ENCODE measurements around the gene NBPF4. TPM values are rescaled to one million over a fixed set of nuclear protein-coding genes. Genes with fewer than 3 reads are reported as not detected.

Gene NBPF4
- total RNA-seq, 2 donors from 2014 or later = 0.31 TPM; not detected in 1

DNA sequence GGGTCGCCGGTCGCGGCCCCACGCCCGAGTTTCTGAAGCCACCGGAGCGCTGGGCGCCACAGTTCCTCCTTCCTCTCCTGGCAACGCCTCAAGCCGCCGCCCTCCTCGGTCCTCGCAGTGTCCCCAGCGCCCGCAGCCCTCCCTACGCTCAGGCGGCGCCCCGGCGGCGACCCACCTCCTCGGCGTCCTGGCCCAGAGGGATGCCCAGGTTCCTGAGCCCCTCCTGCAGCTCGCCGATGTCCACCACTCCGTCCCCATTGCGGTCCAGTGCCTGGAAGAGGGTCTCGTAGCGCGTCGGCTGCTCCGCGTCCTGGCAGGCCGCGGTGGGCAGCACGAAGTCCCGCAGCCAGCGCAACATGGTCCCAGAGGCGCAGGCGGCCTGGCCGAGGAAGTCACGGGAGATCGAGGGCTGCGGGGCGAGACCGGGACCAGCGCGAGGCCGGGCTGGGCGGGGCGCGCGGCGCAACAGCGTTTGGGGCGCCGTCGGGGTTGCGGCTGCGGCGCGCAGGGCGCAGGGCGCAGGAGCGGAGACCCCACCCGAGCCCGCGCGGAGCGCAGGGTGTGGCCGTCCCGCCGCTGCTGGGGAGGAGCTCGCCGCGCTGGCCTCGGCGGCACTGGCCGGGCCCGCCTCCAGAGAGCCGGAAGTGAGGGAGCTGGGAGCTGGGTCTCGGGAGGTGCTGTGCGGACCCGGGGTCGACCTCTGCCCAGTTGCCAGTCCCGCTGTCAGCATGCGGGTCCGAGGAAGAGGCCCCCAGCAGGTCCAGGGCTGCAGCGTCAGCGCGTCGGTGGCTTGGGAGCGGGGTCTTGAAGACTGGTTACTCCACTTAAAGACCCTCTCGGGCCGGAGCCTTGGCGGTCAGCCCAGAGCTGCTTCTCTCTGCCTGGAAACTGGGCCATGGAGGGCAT lies 43.8 kb downstream of the NBPF4 start, which contains the start of gene SLC25A24:
Gene SLC25A24, minus strand, starts transcription at position 563 of the 906 bp plus-strand sequence. Its CDS starts 205 bp downstream, at position 358.
- peak; percentile 86 to 88 for DNase-seq
- ATAC-seq (replicated peaks in 1 of 2) = peak; percentile 98
- H3K9me3 Mint-ChIP-seq = peaks cover 3 to 4% of the 10 kb centered on the region in 2 donors
- peaks cover 34% of the 10 kb centered on the region for H3K4me1 Mint-ChIP-seq (ENCODE audit: low read depth)
- H3K4me3 Mint-ChIP-seq = peak within 1 kb of the TSS; percentile 92 to 97
- no peaks in the 10 kb centered on the region for H3K27me3 Mint-ChIP-seq (ENCODE audit: low read depth)
- H3K27ac Mint-ChIP-seq = peak within 1 kb of the TSS; percentile 88
- peaks cover 6 to 8% of the 10 kb centered on the region in 2 donors for H3K36me3 Mint-ChIP-seq (ENCODE audit: insufficient read depth in 2 of 2)

DNA sequence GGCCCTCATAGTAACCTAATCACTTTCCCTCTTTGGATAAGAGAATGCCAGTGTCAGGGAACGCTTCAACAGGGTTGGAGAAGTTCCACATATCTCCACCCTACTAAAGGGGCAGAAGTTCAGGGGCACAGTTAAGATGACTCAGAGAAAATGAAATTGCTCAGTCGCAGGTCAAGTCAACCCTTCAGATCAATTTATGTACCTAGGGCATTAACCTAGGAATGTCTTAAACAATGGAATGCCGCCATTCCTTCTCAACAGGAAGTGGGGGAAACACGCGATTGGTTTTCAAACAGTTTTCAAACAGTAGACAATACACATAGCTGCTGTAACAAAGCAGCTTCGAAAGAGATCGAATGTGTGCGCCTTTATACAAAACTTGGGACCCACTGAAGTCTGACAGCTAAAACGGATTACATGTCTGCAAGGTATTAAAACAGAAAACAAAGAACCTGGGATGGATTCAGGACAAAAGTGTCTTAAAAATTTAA lies 44.6 kb downstream of the NBPF4 start:
- peak overlapping the region; percentile 92 to 97 for H3K4me3 Mint-ChIP-seq
- peak in 1 of 2 donors; percentile 8 for DNase-seq
- peaks cover 2 to 3% of the 10 kb centered on the region in 2 donors for H3K9me3 Mint-ChIP-seq
- ATAC-seq (replicated peaks in 1 of 2) = no peak
- H3K27ac Mint-ChIP-seq = peak overlapping the region; percentile 88
- H3K27me3 Mint-ChIP-seq (ENCODE audit: low read depth) = no peaks in the 10 kb centered on the region
- H3K4me1 Mint-ChIP-seq (ENCODE audit: low read depth) = peaks cover 34% of the 10 kb centered on the region
- H3K36me3 Mint-ChIP-seq (ENCODE audit: insufficient read depth in 2 of 2) = peaks cover 7 to 11% of the 10 kb centered on the region in 2 donors

DNA sequence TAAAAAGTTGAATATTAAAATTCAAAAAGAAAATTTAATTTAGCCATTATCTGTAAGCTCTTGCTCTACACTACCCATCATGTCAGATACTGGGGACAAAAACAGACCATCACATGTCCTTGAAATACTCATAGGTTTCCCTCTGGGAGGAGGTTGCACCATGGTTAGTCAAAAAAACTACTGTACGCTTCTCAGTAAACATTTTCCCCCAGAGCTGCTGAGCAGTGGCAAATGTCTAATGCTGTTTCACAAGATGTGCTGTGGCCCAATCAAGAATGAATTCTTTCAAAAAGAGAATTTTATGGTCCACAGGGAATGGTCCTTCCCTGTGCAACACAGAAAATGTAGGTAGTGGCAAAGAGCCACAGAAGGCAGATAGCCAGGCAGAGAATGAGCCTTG lies 49.8 kb downstream of the NBPF4 start:
- H3K4me1 Mint-ChIP-seq (ENCODE audit: low read depth) = peaks cover 22% of the 10 kb centered on the region

DNA sequence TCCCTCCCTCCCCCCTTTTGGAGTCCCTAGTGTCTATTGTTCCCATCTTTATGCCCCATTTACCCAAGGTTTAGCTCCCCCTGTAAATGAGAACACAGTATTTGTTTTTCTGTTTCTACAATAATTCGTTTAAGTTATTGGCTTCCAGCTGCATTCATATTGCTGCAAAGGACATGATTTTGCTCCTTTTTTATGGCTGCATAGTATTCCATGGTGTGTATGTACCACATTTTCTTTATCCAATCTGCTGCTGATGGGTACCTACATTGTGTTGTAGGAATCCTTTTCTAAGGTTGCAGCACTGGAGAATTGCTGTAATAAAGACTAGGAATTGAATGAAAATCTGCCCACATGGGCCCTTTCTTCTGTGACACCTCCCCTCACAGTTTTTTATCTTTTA lies 50.5 kb downstream of the NBPF4 start:
- ATAC-seq (replicated peaks in 1 of 2) (no peak), DNase-seq (no peak)
- H3K9me3 Mint-ChIP-seq = peaks cover 3 to 4% of the 10 kb centered on the region in 2 donors
- peaks cover 8 to 16% of the 10 kb centered on the region in 2 donors for H3K36me3 Mint-ChIP-seq (ENCODE audit: insufficient read depth in 2 of 2)
- peaks cover 23% of the 10 kb centered on the region for H3K4me1 Mint-ChIP-seq (ENCODE audit: low read depth)
- no peak overlapping the region for H3K4me3 Mint-ChIP-seq
- no peaks in the 10 kb centered on the region for H3K27me3 Mint-ChIP-seq (ENCODE audit: low read depth)
- H3K27ac Mint-ChIP-seq = no peak overlapping the region

More for the DNA sequence above, 49.8 kb downstream of the NBPF4 start:
- Mint-ChIP-seq H3K27me3 (ENCODE audit: low read depth) (no peaks in the 10 kb centered on the region), H3K9me3 (peaks cover 3 to 4% of the 10 kb centered on the region in 2 donors), H3K4me3 (no peak overlapping the region), H3K27ac (no peak overlapping the region), H3K36me3 (ENCODE audit: insufficient read depth in 2 of 2) (peaks cover 8 to 15% of the 10 kb centered on the region in 2 donors)
- DNase-seq (no peak), ATAC-seq (replicated peaks in 1 of 2) (no peak)

DNA sequence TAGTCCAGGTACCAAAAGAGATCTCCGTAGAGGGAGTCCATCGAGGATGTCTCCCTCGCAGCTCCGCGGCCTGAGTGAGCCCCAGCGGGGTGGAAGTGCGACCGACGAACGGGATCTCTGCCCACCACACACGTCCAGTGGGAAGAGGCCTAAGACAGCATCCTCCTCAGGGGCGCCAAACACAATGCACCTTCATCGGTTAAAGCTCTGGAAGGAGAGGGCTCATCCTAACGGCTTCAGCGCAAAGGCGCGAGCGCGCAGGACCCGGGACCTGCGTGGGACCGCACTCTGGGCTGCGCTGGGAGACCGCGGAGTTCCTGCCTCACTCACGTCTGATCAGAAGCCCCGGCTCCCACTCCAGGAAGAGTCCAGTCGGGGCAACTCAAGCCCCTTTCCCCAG lies 51.3 kb downstream of the NBPF4 start:
- H3K27me3 Mint-ChIP-seq (ENCODE audit: low read depth) = no peaks in the 10 kb centered on the region
- no peak for ATAC-seq (replicated peaks in 1 of 2)
- DNase-seq = no peak
- peaks cover 16% of the 10 kb centered on the region for H3K4me1 Mint-ChIP-seq (ENCODE audit: low read depth)
- peaks cover 3 to 7% of the 10 kb centered on the region in 2 donors for H3K9me3 Mint-ChIP-seq
- H3K4me3 Mint-ChIP-seq = no peak overlapping the region
- H3K27ac Mint-ChIP-seq = no peak overlapping the region
- peaks cover 8 to 16% of the 10 kb centered on the region in 2 donors for H3K36me3 Mint-ChIP-seq (ENCODE audit: insufficient read depth in 2 of 2)

DNA sequence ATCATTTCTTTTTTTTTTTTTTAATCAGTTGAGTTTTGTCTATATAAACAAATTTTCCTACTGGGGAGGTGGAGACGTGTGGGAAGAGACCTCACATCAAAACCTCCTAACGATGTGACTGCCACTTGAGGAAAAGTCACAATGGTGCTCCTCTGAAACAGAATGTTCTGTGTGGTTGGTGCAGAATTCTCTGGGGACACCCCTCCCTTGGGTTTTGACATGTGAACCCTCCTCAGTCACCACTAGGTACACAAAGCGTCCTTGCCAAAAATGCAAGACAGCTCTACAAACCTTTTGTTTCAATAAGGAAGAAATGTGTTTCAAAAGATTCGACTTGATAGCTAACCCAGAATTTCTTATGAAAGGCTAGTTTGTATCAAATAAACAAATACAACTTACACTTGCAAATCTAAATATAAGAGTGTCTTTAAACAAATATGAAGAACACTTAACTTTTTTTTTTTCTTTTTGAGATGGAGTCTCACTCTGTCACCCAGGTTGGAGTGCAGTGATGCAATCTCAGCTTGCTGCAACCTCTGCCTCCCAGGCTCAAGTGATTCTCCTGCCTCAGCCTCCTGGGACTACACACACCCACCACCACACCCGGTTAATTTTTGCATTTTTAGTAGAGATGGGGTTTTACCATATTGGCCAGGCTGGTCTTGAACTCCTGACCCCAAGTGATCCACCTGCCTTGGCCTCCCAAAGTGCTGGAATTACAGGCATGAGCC lies 53.0 kb downstream of the NBPF4 start:
- no peak overlapping the region for H3K27ac Mint-ChIP-seq
- ATAC-seq (replicated peaks in 1 of 2) = no peak
- H3K36me3 Mint-ChIP-seq (ENCODE audit: insufficient read depth in 2 of 2) = peaks cover 8 to 16% of the 10 kb centered on the region in 2 donors

DNA sequence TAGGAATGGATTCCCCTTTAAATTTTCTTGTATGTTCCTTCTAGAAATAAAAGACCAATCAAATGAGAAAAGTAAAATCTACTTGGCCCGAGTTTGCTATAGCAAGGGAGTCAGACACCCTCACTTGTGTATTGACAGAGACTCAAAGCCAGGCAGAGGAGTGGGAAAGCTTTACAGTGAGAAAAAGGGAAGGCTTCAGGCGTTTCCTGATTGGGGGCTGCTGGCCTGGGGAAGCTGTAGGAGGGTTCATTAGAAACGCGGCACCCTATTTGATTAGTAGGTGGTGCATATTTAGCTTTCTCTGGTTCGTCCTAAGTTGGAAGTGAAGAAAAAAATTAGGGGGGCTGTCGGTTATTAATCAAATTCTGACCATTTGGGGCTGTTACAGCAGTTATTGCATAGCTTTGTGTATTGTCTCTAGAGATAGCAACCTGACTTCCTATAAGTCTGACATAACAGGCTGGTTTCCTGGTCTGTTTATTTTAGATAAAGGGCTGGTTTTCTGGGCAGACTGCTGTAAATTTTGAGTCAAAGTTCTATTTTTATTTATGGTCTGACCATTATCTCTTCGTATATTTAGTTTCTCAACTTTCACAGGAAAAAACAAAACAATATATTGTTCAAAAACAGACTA lies 53.8 kb downstream of the NBPF4 start:
- no peak overlapping the region for H3K4me3 Mint-ChIP-seq
- ATAC-seq (replicated peaks in 1 of 2) = no peak
- H3K27ac Mint-ChIP-seq = no peak overlapping the region
- no peaks in the 10 kb centered on the region for H3K27me3 Mint-ChIP-seq (ENCODE audit: low read depth)
- no peak for DNase-seq
- H3K9me3 Mint-ChIP-seq = peaks cover 3 to 7% of the 10 kb centered on the region in 2 donors
- peaks cover 7 to 14% of the 10 kb centered on the region in 2 donors for H3K36me3 Mint-ChIP-seq (ENCODE audit: insufficient read depth in 2 of 2)
- H3K4me1 Mint-ChIP-seq (ENCODE audit: low read depth) = peaks cover 12% of the 10 kb centered on the region

More for the DNA sequence above, 53.0 kb downstream of the NBPF4 start:
- Mint-ChIP-seq H3K9me3 (peaks cover 3 to 7% of the 10 kb centered on the region in 2 donors), H3K27me3 (ENCODE audit: low read depth) (no peaks in the 10 kb centered on the region), H3K4me3 (no peak overlapping the region), H3K4me1 (ENCODE audit: low read depth) (peaks cover 12% of the 10 kb centered on the region)
- no peak for DNase-seq

DNA sequence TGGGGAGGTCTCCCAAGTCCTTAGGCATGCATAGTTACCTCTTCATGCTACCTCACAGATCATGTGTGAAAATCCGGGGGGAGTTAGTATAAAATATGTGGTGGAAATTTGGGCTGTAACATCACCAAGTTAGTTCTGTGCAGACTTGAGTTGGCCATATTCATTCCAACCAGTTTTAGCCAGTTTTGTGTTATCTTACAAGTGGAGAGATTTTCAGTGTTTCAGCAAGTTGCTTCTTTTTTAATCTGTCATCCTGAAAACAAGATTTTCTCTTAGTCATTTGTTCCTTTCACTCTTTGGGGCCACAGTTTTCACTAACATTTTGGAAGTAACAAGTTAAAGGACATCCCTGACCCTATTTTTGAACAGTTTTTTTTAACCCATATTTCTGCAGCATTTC lies 55.1 kb downstream of the NBPF4 start:
- H3K36me3 Mint-ChIP-seq (ENCODE audit: insufficient read depth in 2 of 2) = peaks cover 4 to 18% of the 10 kb centered on the region in 2 donors
- no peaks in the 10 kb centered on the region for H3K27me3 Mint-ChIP-seq (ENCODE audit: low read depth)
- H3K4me3 Mint-ChIP-seq = peak overlapping the region in 1 of 2 donors; percentile 35
- peaks cover 3 to 7% of the 10 kb centered on the region in 2 donors for H3K9me3 Mint-ChIP-seq
- ATAC-seq (replicated peaks in 1 of 2) (peak; percentile 43 to 75), DNase-seq (no peak)
- H3K4me1 Mint-ChIP-seq (ENCODE audit: low read depth) = peaks cover 12% of the 10 kb centered on the region
- H3K27ac Mint-ChIP-seq = peak overlapping the region; percentile 55

DNA sequence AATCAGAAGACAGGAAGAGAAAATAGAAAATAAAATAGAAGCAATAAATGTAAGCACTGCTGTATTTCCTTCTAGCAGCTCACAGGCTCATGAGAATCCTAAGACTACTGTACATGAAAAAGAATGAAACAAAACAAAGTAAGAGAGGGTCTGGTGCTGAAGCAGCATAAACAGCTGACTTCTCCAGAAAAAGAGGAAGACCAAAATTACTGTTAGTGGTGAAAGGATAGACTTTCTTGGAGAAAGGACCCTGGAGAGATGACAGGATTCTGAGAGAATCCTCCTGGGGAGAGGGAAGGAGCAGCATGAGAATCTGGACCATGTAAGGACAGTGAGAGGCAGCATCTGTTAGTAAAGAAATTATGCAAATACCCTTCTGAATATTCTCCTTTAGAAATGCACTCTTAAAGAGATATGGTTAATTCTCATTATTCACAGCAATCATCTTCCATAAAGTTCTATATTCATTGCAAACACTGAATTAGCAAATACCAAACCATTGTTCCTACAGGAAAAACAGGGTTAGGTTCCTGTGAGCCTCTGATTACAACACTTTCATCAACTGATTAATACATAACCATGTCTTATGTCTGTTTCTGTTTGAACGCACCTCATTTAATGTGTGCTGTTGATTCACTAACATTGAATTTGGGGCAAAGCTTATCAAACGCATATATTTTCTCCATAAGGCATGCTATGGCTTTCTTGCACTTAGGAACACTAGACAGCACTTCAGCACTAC lies 60.7 kb downstream of the NBPF4 start:
- peaks cover 12 to 14% of the 10 kb centered on the region in 2 donors for H3K36me3 Mint-ChIP-seq (ENCODE audit: insufficient read depth in 2 of 2)
- ATAC-seq (replicated peaks in 1 of 2) (no peak), DNase-seq (no peak)
- no peaks in the 10 kb centered on the region for H3K27me3 Mint-ChIP-seq (ENCODE audit: low read depth)
- peak overlapping the region; percentile 64 for H3K27ac Mint-ChIP-seq
- no peak overlapping the region for H3K4me3 Mint-ChIP-seq
- no peaks in the 10 kb centered on the region for H3K4me1 Mint-ChIP-seq (ENCODE audit: low read depth)
- H3K9me3 Mint-ChIP-seq = peaks cover 1 to 3% of the 10 kb centered on the region in 2 donors

DNA sequence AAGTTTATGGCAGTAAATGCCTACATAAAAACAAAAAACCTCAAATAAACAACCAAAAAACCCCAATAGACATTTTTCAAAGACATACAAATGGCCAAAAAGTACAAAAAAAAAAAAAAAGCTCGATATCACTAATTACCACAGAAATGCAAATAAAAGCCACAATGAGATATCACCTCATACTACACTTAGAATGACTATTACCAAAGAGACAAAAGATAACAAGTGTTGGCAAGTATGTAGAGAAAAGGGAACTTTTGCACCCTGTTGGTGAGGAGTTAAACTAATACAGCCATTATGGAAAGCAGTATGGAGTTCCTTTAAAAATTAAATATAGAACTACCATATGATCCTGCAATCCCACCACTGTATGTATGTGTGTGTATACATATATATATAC lies 64.9 kb downstream of the NBPF4 start:
- DNase-seq (no peak), ATAC-seq (replicated peaks in 1 of 2) (no peak)
- Mint-ChIP-seq H3K4me1 (ENCODE audit: low read depth) (peaks cover 5% of the 10 kb centered on the region), H3K9me3 (peaks cover 2 to 6% of the 10 kb centered on the region in 2 donors), H3K27ac (no peak overlapping the region), H3K4me3 (no peak overlapping the region), H3K36me3 (ENCODE audit: insufficient read depth in 2 of 2) (peaks cover 32 to 36% of the 10 kb centered on the region in 2 donors), H3K27me3 (ENCODE audit: low read depth) (no peaks in the 10 kb centered on the region)
